Transverse colon (tissue), 4 donors: Measurements from ENCODE around the gene MTMR1. TPM values are rescaled to one million over a fixed set of nuclear protein-coding genes. Genes with fewer than 3 reads are reported as not detected.

Source experiments
- DNase-seq: peaks from one replicate; pipeline ENCODE4 v3.0.0-alpha.2; 2019
- H3K27ac ChIP-seq, 4 donors: fragments of 200-600 bp; sonication (generic); 2 replicates each; pipeline ENCODE4 v1.5.1; 2016 to 2018; ENCODE audit warnings: inconsistent platforms in 4 of 4
- H3K27me3 ChIP-seq: fragments of 200-600 bp; sonication (generic); 2 replicates; pipeline ENCODE4 v1.5.1; 2017; ENCODE audit warnings: inconsistent platforms
- H3K36me3 ChIP-seq, 4 donors: fragments of 200-600 bp; sonication (generic); 2 replicates each; pipeline ENCODE4 v1.5.1; 2017 to 2019; ENCODE audit warnings: inconsistent platforms in 4 of 4
- H3K4me1 ChIP-seq, 4 donors: fragments of 200-600 bp; sonication (generic); 2 replicates each; pipeline ENCODE4 v1.5.1; 2017 to 2020; ENCODE audit warnings: inconsistent platforms in 4 of 4
- H3K4me3 ChIP-seq, 4 donors: fragments of 200-600 bp; sonication (generic); 1 replicate in 1 of 4; 2 replicates in 3 of 4; pipeline versions ENCODE4 v1.5.1 to v1.6.1; 2017 to 2019; ENCODE audit warnings: inconsistent platforms in 4 of 4
- H3K9me3 ChIP-seq, 2 donors: fragments of 200-600 bp; sonication (generic); 2 replicates each; pipeline ENCODE4 v1.5.1; 2017 to 2019; ENCODE audit warnings: inconsistent platforms in 2 of 2
- EP300 ChIP-seq: sonication (generic); formaldehyde crosslinking; IDR thresholded peaks from one replicate; pipeline ENCODE4 v1.6.1; 2017; ENCODE audit warnings: antibody characterized with exemption, low read depth
- POLR2A ChIP-seq: fragments of 450-650 bp; IDR thresholded peaks from one replicate; pipeline ENCODE4 v1.6.1; 2016; ENCODE audit warnings: antibody characterized with exemption, mild to moderate bottlenecking, moderate library complexity
- POLR2AphosphoS5 ChIP-seq, 3 donors: sonication (generic); formaldehyde crosslinking; IDR thresholded peaks; one replicate each; pipeline ENCODE4 v1.6.1; 2016; ENCODE audit warnings: antibody characterized with exemption in 3 of 3
- WGBS, 2 donors: methylation state at CpG; one replicate each; pipeline ENCODE4 v1.1.5; 2018; ENCODE audit warnings: low coverage in 1 of 2; 5-methylcytosine and 5-hydroxymethylcytosine counted together
- in situ Hi-C, 4 donors: fragments of 200-750 bp; cut with MboI; loops; one replicate each; pipeline versions ENCODE4 v1.15.0 to v1.15.1; 2017; ENCODE audit warnings: low sequenced_read_pairs in 3 of 4, low pct_ligation_motif_present in 1 of 4, low pct_unique_long_range_greater_than_20kb in 1 of 4
- intact Hi-C: fragments of 100-400 bp; cut with DNase I; formaldehyde crosslinking; loops from one replicate; pipeline ENCODE4 v1.15.1; 2023; ENCODE audit warnings: low total_unique reads
- total RNA-seq, 4 donors: library from RNA; depleted of rRNA; stranded (reverse); fragments of >200 nt; gene quantifications; one replicate each; pipeline ENCODE4 v1.1.0, GENCODE V29; 2016
- TF ChIP-seq, protein P1 (sequence below), 5 experiments: fragments of 200-600 bp in 3 of 5; fragments of 450-650 bp in 2 of 5; sonication (generic) in 3 of 5; IDR thresholded peaks; 1 replicate in 2 of 5; 2 replicates in 3 of 5; pipeline ENCODE4 v1.5.1; 2016 to 2017; ENCODE audit warnings: antibody characterized with exemption in 5 of 5, inconsistent platforms in 3 of 5, mild to moderate bottlenecking in 2 of 5, moderate library complexity in 1 of 5

Gene MTMR1
- total RNA-seq, 4 donors from 2014 or later, result 14.6 to 25.5 (median 21.1) TPM

DNA sequence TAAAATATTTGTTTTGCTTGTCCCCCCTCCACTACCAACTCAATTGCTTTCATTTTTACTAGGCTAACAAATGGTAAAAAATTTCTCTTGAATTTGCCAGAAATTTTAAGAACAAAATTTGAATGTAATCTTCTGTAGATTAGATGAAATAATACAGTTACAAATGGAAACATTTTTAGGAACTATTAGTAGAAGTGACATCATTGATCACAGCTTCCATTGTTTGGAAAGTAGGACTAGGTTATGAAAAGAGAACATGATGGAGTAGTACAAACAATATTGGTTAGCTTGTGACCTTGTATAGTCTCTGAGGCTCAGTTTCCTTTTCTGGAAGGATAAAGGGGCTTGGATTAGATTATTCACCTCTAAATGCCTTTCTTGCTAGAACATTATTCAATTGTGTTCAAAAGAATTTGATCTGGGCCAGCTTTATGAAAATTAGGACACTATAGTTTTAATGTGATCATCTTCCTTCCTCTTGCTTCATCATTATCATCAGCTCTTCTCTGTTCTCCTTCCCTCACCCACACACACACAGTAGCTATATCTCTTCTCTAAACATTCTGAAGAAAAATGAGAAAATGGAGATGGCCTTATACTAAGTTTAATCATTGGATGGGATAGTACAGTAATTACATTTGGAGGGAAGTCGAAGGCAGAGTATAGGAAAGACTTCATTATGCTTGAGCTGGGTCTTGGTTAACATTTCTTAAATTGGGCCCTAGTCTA, 9.9 kb downstream of the MTMR1 start:
- Histone ChIP-seq H3K4me3 (no peak overlapping the region), H3K27me3 (no peaks in the 10 kb centered on the region), H3K27ac (no peak overlapping the region), H3K4me1 (no peaks in the 10 kb centered on the region), H3K9me3 (no peaks in the 10 kb centered on the region), H3K36me3 (no peaks in the 10 kb centered on the region)
- TF ChIP-seq POLR2AphosphoS5 (IDR thresholded peaks at IDR 0.05), result no peak
- in situ Hi-C loops, result loop anchor here in 1 of 4 donors (25.0 kb wide), 1 partner anchor 741 kb away; no protein-coding TSS in a partner anchor
- WGBS, 2 donors, result 78% methylated on average over 1 of the region's 1 CpG; no CpG with 5 or more reads in 1 of the 2 donors
- DNase-seq, result no peak
- intact Hi-C loops, result no loop called here

DNA sequence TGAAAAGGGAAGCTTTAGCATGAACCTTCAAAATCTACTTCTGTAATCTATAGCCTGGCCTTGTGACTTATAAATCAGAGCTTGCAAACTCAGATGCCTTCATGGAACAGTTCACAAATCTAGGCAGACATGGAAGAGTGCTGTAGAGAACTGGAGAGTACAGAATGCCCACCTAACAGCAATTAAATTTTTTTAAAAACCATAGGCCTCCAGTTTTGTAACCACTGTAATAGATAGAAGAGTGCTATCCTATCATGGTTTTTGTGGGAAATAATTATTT, 10.4 kb downstream of the MTMR1 start:
- no peaks in the 10 kb centered on the region for H3K9me3 ChIP-seq
- H3K4me1 ChIP-seq, result no peaks in the 10 kb centered on the region
- in situ Hi-C loops, result loop anchor here in 1 of 4 donors (25.0 kb wide), 1 partner anchor 741 kb away; no protein-coding TSS in a partner anchor
- H3K36me3 ChIP-seq, result no peaks in the 10 kb centered on the region
- H3K27ac ChIP-seq, result no peak overlapping the region
- intact Hi-C loops, result no loop called here
- no peak for DNase-seq
- TF ChIP-seq EP300, result no peak
- TF ChIP-seq, protein P1, sequence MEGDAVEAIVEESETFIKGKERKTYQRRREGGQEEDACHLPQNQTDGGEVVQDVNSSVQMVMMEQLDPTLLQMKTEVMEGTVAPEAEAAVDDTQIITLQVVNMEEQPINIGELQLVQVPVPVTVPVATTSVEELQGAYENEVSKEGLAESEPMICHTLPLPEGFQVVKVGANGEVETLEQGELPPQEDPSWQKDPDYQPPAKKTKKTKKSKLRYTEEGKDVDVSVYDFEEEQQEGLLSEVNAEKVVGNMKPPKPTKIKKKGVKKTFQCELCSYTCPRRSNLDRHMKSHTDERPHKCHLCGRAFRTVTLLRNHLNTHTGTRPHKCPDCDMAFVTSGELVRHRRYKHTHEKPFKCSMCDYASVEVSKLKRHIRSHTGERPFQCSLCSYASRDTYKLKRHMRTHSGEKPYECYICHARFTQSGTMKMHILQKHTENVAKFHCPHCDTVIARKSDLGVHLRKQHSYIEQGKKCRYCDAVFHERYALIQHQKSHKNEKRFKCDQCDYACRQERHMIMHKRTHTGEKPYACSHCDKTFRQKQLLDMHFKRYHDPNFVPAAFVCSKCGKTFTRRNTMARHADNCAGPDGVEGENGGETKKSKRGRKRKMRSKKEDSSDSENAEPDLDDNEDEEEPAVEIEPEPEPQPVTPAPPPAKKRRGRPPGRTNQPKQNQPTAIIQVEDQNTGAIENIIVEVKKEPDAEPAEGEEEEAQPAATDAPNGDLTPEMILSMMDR (IDR thresholded peaks at IDR 0.05), result no peak
- no peak for TF ChIP-seq POLR2AphosphoS5 (IDR thresholded peaks at IDR 0.05)
- TF ChIP-seq POLR2A, result no peak
- H3K4me3 ChIP-seq, result no peak overlapping the region
- H3K27me3 ChIP-seq, result no peaks in the 10 kb centered on the region

DNA sequence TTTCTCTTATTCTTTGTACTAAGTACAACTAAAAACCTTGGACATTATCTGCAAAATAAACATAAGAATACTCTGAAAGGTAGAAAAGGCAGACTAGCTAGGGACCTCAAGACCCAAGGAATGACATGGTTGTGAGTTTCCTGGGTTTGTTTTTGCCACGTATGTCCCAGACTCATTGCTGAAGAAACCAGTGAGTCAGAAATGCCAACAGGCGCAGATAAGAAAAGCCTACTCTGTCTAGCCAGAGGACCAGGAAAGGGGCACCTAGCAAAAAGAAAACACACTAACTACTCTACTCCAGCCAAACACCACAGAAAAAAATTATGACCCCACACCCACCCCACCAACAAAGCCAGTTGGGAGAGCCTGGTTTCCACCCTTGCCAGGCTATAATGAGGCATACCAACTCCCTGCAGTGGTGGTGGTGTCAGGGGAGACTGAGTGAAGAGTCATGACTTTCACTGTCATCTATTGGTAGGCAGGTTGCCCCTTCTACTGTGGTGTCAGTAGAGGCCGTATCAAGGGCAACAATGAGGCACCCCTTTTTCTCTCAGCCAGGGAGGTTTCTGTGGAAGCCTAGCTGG, 10.9 kb downstream of the MTMR1 start:
- WGBS, 2 donors, result 88% methylated on average over 3 of the region's 3 CpGs; no CpG with 5 or more reads in 1 of the 2 donors
- H3K4me1 ChIP-seq, result no peaks in the 10 kb centered on the region
- intact Hi-C loops (no loop called here), in situ Hi-C loops (loop anchor here in 1 of 4 donors (25.0 kb wide), 1 partner anchor 742 kb away; no protein-coding TSS in a partner anchor)
- DNase-seq, result no peak
- H3K9me3 ChIP-seq, result no peaks in the 10 kb centered on the region
- no peak overlapping the region for H3K27ac ChIP-seq
- H3K27me3 ChIP-seq, result no peaks in the 10 kb centered on the region
- TF ChIP-seq POLR2AphosphoS5 (IDR thresholded peaks at IDR 0.05) (no peak), POLR2A (no peak), EP300 (no peak)
- TF ChIP-seq, protein P1 (IDR thresholded peaks at IDR 0.05), result no peak
- H3K36me3 ChIP-seq, result no peaks in the 10 kb centered on the region
- no peak overlapping the region for H3K4me3 ChIP-seq

DNA sequence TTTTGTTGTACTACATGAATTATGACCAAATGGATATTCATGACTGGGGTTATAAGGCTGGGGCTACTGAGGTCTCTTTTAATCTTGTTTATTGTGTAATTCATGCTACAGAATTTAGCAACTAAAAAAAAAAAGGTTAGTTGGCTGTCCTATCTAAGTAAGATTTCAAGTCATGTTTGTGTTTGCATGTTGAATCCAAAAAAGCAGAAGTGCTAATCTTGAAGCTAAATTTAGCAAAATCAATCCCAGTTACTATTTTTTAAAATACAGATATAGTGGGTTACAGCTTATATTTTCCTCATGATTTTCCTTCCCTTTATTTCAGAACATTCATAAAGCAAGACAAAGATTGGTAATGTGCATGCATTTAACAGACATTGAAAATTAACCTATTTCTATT, 19.4 kb downstream of the MTMR1 start:
- Histone ChIP-seq H3K27ac (no peak overlapping the region), H3K36me3 (no peaks in the 10 kb centered on the region), H3K9me3 (no peaks in the 10 kb centered on the region), H3K4me1 (no peaks in the 10 kb centered on the region), H3K27me3 (no peaks in the 10 kb centered on the region), H3K4me3 (no peak overlapping the region)
- intact Hi-C loops (no loop called here), in situ Hi-C loops (loop anchor here in 1 of 4 donors (25.0 kb wide), 1 partner anchor 750 kb away; no protein-coding TSS in a partner anchor)
- DNase-seq, result no peak
- TF ChIP-seq, protein P1 (IDR thresholded peaks at IDR 0.05), result no peak
- TF ChIP-seq EP300, result no peak
- no peak for TF ChIP-seq POLR2AphosphoS5 (IDR thresholded peaks at IDR 0.05)
